ENCODE results near the gene RELN. TPM values are rescaled to one million over a fixed set of nuclear protein-coding genes. Genes with fewer than 3 reads are reported as not detected.

The RELN gene
- total RNA-seq, 4 donors from 2014 or later: 1.8 to 47.4 (median 6.7) TPM

- Histone ChIP-seq H3K9me3 (no peaks in the 10 kb centered on the region), H3K27ac (no peak overlapping the region), H3K4me3 (no peak overlapping the region), H3K4me1 (no peaks in the 10 kb centered on the region), H3K27me3 (no peaks in the 10 kb centered on the region), H3K36me3 (no peaks in the 10 kb centered on the region)
- DNase-seq: no peak
- TF ChIP-seq POLR2A (IDR thresholded peaks at IDR 0.05) (no peak), CTCF (IDR thresholded peaks at IDR 0.05) (no peak)
- intact Hi-C loops (cut with DNase I; ENCODE audit: low total_unique reads): no loop called here
Observed at GRCh38 chr7:103772171-103772773, 217.2 kb downstream of the RELN start.

DNA sequence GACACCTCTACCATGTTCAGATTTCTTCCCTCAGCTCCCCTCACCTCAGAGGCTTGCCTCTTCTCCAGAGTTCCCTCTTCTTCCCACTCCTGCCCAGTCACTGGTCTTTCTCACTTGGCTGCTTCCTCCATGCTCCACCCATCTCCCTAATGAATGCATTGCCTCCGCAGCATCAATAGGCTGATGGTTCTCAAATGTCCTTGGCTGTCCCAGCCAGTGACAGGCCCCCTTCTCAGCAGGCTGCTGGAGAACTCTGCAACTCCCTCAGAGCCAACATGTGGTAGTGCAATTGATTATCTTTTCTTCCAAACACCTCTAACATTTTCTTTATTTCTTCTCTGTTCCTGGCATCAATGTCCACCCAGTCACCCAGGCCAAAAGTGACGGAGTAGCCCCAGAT, 218.2 kb downstream of the RELN start:
- intact Hi-C loops (cut with DNase I; ENCODE audit: low total_unique reads): no loop called here
- Histone ChIP-seq H3K27ac (no peak overlapping the region), H3K27me3 (no peaks in the 10 kb centered on the region), H3K9me3 (no peaks in the 10 kb centered on the region), H3K36me3 (no peaks in the 10 kb centered on the region), H3K4me3 (no peak overlapping the region), H3K4me1 (no peaks in the 10 kb centered on the region)
- no peak for DNase-seq
- TF ChIP-seq POLR2A (IDR thresholded peaks at IDR 0.05): no peak
- no peak for TF ChIP-seq CTCF (IDR thresholded peaks at IDR 0.05)

DNA sequence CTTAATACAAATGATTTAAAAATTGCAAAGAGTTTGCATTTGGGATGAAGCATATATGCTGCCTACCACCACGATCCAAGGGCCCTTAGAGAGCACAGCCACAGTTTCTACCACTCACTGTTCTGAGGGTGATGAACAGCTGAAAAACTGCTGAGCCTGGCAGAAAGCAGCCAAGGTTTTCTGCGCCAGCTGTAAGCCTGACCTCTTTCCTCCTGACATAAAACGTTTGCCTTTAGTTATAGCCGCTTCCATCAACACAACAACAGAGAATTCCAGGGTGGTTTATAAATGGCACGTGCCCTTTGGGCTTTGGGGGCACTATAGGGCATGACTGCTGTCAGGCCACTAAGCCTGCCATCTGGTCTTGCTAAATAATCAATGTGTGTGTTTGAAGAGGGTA, 222.8 kb downstream of the RELN start:
- H3K4me3 ChIP-seq: no peak overlapping the region
- no peak for TF ChIP-seq POLR2A (IDR thresholded peaks at IDR 0.05)
- TF ChIP-seq CTCF (IDR thresholded peaks at IDR 0.05): no peak
- H3K9me3 ChIP-seq: no peaks in the 10 kb centered on the region
- no peaks in the 10 kb centered on the region for H3K4me1 ChIP-seq
- intact Hi-C loops (cut with DNase I; ENCODE audit: low total_unique reads): no loop called here
- DNase-seq: no peak
- H3K36me3 ChIP-seq: no peaks in the 10 kb centered on the region
- H3K27ac ChIP-seq: no peak overlapping the region
- H3K27me3 ChIP-seq: no peaks in the 10 kb centered on the region

GRCh38 chr7:103765901-103766300, 223.6 kb downstream of the RELN start:
- Histone ChIP-seq H3K27ac (no peak overlapping the region), H3K4me3 (no peak overlapping the region), H3K4me1 (no peaks in the 10 kb centered on the region), H3K27me3 (no peaks in the 10 kb centered on the region), H3K36me3 (no peaks in the 10 kb centered on the region), H3K9me3 (no peaks in the 10 kb centered on the region)
- intact Hi-C loops (cut with DNase I; ENCODE audit: low total_unique reads): no loop called here
- no peak for TF ChIP-seq POLR2A (IDR thresholded peaks at IDR 0.05)
- DNase-seq: no peak

GRCh38 chr7:103764901-103765300, 224.6 kb downstream of the RELN start:
- H3K27ac ChIP-seq: no peak overlapping the region
- DNase-seq: no peak
- H3K9me3 ChIP-seq: no peaks in the 10 kb centered on the region
- no peaks in the 10 kb centered on the region for H3K27me3 ChIP-seq
- H3K4me3 ChIP-seq: no peak overlapping the region
- no peaks in the 10 kb centered on the region for H3K4me1 ChIP-seq
- TF ChIP-seq CTCF (IDR thresholded peaks at IDR 0.05) (no peak), POLR2A (IDR thresholded peaks at IDR 0.05) (no peak)
- intact Hi-C loops (cut with DNase I; ENCODE audit: low total_unique reads): no loop called here
- H3K36me3 ChIP-seq: no peaks in the 10 kb centered on the region

GRCh38 chr7:103762877-103763276, 226.6 kb downstream of the RELN start:
- Histone ChIP-seq H3K27me3 (no peaks in the 10 kb centered on the region), H3K36me3 (no peaks in the 10 kb centered on the region), H3K4me3 (no peak overlapping the region), H3K27ac (no peak overlapping the region), H3K9me3 (no peaks in the 10 kb centered on the region), H3K4me1 (no peaks in the 10 kb centered on the region)
- intact Hi-C loops (cut with DNase I; ENCODE audit: low total_unique reads): no loop called here
- no peak for DNase-seq
- TF ChIP-seq POLR2A (IDR thresholded peaks at IDR 0.05) (no peak), CTCF (IDR thresholded peaks at IDR 0.05) (no peak)
